H1 (cell line): Measurements from ENCODE around the gene DIP2C. TPM values are rescaled to one million over a fixed set of nuclear protein-coding genes. Genes with fewer than 3 reads are reported as not detected.

Experiments used
- CTCF ChIA-PET: fragments of 300-600 bp; sonication (Branson Sonifier 250); formaldehyde crosslinking; loops from one replicate; lab custom pipeline; 2021; ENCODE audit not compliant: partially characterized antibody; lab: Charles Lee
- POLR2A ChIA-PET: fragments of 300-600 bp; sonication (Branson Sonifier 250); formaldehyde crosslinking; loops from one replicate; lab custom pipeline; 2021; ENCODE audit warnings: inconsistent platforms; ENCODE audit not compliant: partially characterized antibody; lab: Charles Lee
- DNase-seq, 2 experiments: peaks; one replicate each; pipeline versions ENCODE4 v3.0.0 to v3.0.0-alpha.2; 2010 to 2022; ENCODE audit warnings: low spot score in 2 of 2, low read depth in 1 of 2, mixed read lengths in 1 of 2
- FAIRE-seq: peaks from 2 replicates; lab custom pipeline; 2011; peaks lifted over from hg19 to GRCh38; lab: Jason Lieb, UNC
- H2AFZ ChIP-seq: 2 replicates; pipeline ENCODE4 v1.8.1; 2012; ENCODE audit warnings: low read length, inconsistent platforms
- H2AK5ac ChIP-seq: 2 replicates; pipeline ENCODE4 v1.6.1; 2013; ENCODE audit warnings: low read depth, low read length
- H2BK120ac ChIP-seq: replicated peaks from 2 replicates; pipeline ENCODE3; 2013; ENCODE audit warnings: low read depth, low read length, inconsistent platforms
- H2BK12ac ChIP-seq: 2 replicates; pipeline ENCODE4 v1.6.1; 2013; ENCODE audit warnings: low read depth, low read length
- H2BK15ac ChIP-seq: 2 replicates; pipeline ENCODE4 v1.6.1; 2013; ENCODE audit warnings: low read length
- H2BK20ac ChIP-seq: 2 replicates; pipeline ENCODE4 v1.6.1; 2013; ENCODE audit warnings: low read length
- H2BK5ac ChIP-seq: 2 replicates; pipeline ENCODE4 v1.6.1; 2013; ENCODE audit warnings: low read depth, low read length
- H3K14ac ChIP-seq: 2 replicates; pipeline ENCODE4 v1.6.1; 2013; ENCODE audit warnings: inconsistent platforms; ENCODE audit not compliant: insufficient read length
- H3K18ac ChIP-seq: 2 replicates; pipeline ENCODE4 v1.6.1; 2013; ENCODE audit warnings: low read length; ENCODE audit errors: extremely low read depth
- H3K23ac ChIP-seq: 2 replicates; pipeline ENCODE4 v1.6.1; 2013; ENCODE audit warnings: inconsistent platforms; ENCODE audit not compliant: insufficient read length
- H3K23me2 ChIP-seq: 2 replicates; pipeline ENCODE4 v1.6.1; 2013; ENCODE audit warnings: low read depth, low read length
- H3K27ac ChIP-seq: 2 replicates; pipeline ENCODE4 v1.6.1; 2011; ENCODE audit warnings: low read depth, low read length, inconsistent platforms
- H3K27me3 ChIP-seq, 4 experiments: replicated peaks in 1 of 4; 1 replicate in 1 of 4; 2 replicates in 3 of 4; pipeline versions ENCODE4 v1.6.1 to v1.8.1; 2011 to 2013; ENCODE audit warnings: low read length in 3 of 4, mild to moderate bottlenecking in 3 of 4, inconsistent platforms in 2 of 4, mixed read lengths in 2 of 4, moderate library complexity in 1 of 4; ENCODE audit not compliant: control insufficient read depth in 3 of 4, insufficient read depth in 3 of 4; ENCODE audit errors: extremely low read depth in 1 of 4
- H3K36me3 ChIP-seq, 4 experiments: 2 replicates each; pipeline versions ENCODE4 v1.6.1 to v1.8.1; 2011 to 2013; ENCODE audit warnings: mild to moderate bottlenecking in 4 of 4, low read length in 3 of 4, moderate library complexity in 2 of 4, control low read depth in 1 of 4, inconsistent platforms in 1 of 4; ENCODE audit not compliant: insufficient read depth in 4 of 4, control insufficient read depth in 2 of 4
- H3K4ac ChIP-seq: replicated peaks from 2 replicates; pipeline ENCODE3; 2013; ENCODE audit warnings: low read length, low read depth, mixed read lengths, inconsistent platforms; ENCODE audit not compliant: insufficient read length
- H3K4me1 ChIP-seq, 4 experiments: replicated peaks in 1 of 4; 1 replicate in 1 of 4; 2 replicates in 3 of 4; pipeline versions ENCODE4 v1.6.1 to v1.8.1; 2011 to 2013; ENCODE audit warnings: low read length in 3 of 4, inconsistent platforms in 2 of 4, mixed read lengths in 1 of 4; ENCODE audit not compliant: insufficient read depth in 4 of 4, control insufficient read depth in 3 of 4
- H3K4me2 ChIP-seq, 2 experiments: 2 replicates each; pipeline versions ENCODE4 v1.6.1 to v1.8.1; 2011 to 2013; ENCODE audit warnings: low read depth in 2 of 2, low read length in 2 of 2, control low read depth in 1 of 2, inconsistent platforms in 1 of 2, mild to moderate bottlenecking in 1 of 2; ENCODE audit not compliant: insufficient read depth in 1 of 2
- H3K4me3 ChIP-seq, 4 experiments: fragments of 200-600, 300-600 bp in 1 of 4; sonication (generic), shearing (Covaris generic), sonication (Bioruptor Twin) in 1 of 4; 2 replicates each; pipeline versions ENCODE4 v1.5.1 to v1.8.1; 2011 to 2016; ENCODE audit warnings: low read length in 4 of 4, low read depth in 3 of 4, control low read depth in 2 of 4, inconsistent platforms in 2 of 4, mild to moderate bottlenecking in 2 of 4, mixed read lengths in 1 of 4, moderate library complexity in 1 of 4; ENCODE audit not compliant: insufficient read depth in 2 of 4; ENCODE audit errors: extremely low read depth in 1 of 4
- H3K56ac ChIP-seq: replicated peaks from 2 replicates; pipeline ENCODE3; 2013; ENCODE audit warnings: low read depth, mild to moderate bottlenecking, mixed read lengths, low read length, inconsistent platforms; ENCODE audit not compliant: insufficient read length
- H3K79me1 ChIP-seq: 2 replicates; pipeline ENCODE4 v1.6.1; 2013; ENCODE audit warnings: low read depth, low read length, control low read depth
- H3K79me2 ChIP-seq, 2 experiments: 2 replicates each; pipeline versions ENCODE4 v1.6.1 to v1.8.1; 2012 to 2013; ENCODE audit warnings: low read length in 2 of 2, mild to moderate bottlenecking in 2 of 2, inconsistent platforms in 1 of 2; ENCODE audit not compliant: insufficient read depth in 2 of 2, control insufficient read depth in 1 of 2
- H3K9ac ChIP-seq, 4 experiments: replicated peaks in 1 of 4; 1 replicate in 1 of 4; 2 replicates in 3 of 4; pipeline versions ENCODE4 v1.6.1 to v1.8.1; 2011 to 2013; ENCODE audit warnings: low read depth in 3 of 4, low read length in 3 of 4, control low read depth in 2 of 4, mild to moderate bottlenecking in 2 of 4, moderate library complexity in 2 of 4, inconsistent platforms in 1 of 4; ENCODE audit errors: extremely low read depth in 1 of 4
- H3K9me3 ChIP-seq, 2 experiments: 2 replicates each; pipeline versions ENCODE4 v1.6.1 to v1.8.1; 2012 to 2013; ENCODE audit warnings: mild to moderate bottlenecking in 2 of 2, moderate library complexity in 2 of 2, control low read depth in 1 of 2, inconsistent platforms in 1 of 2, low read depth in 1 of 2, low read length in 1 of 2, mixed read lengths in 1 of 2; ENCODE audit not compliant: insufficient read depth in 2 of 2
- H4K20me1 ChIP-seq, 2 experiments: replicated peaks in 1 of 2; 2 replicates each; pipeline versions ENCODE3 to v1.8.1; 2011 to 2013; ENCODE audit warnings: inconsistent platforms in 2 of 2, low read length in 2 of 2, mild to moderate bottlenecking in 1 of 2; ENCODE audit not compliant: insufficient read depth in 2 of 2, control insufficient read depth in 1 of 2
- H4K5ac ChIP-seq: 2 replicates; pipeline ENCODE4 v1.6.1; 2013; ENCODE audit warnings: low read length, low read depth, mixed read lengths, inconsistent platforms; ENCODE audit not compliant: insufficient read length
- H4K8ac ChIP-seq: 2 replicates; pipeline ENCODE4 v1.8.0; 2013; ENCODE audit warnings: mild to moderate bottlenecking, moderate library complexity, low read length, inconsistent platforms; ENCODE audit not compliant: insufficient read depth; ENCODE audit errors: extremely low read depth
- H4K91ac ChIP-seq: replicated peaks from 2 replicates; pipeline ENCODE3; 2013; ENCODE audit warnings: low read length, mixed read lengths, inconsistent platforms; ENCODE audit not compliant: insufficient read length
- CEBPB ChIP-seq: IDR thresholded peaks from 2 replicates; pipeline ENCODE4 v1.6.1; 2012; ENCODE audit warnings: low read depth, low read length
- GABPA ChIP-seq: IDR thresholded peaks from 2 replicates; pipeline ENCODE4 v1.6.1; 2011; ENCODE audit warnings: mild to moderate bottlenecking, low read length, moderate library complexity, borderline replicate concordance; ENCODE audit not compliant: insufficient read depth
- JUND ChIP-seq: IDR thresholded peaks from 2 replicates; pipeline ENCODE4 v1.6.1; 2011; ENCODE audit warnings: mild to moderate bottlenecking, improper control_type of control experiment, low read length
- WGBS, 2 experiments: shearing (Covaris generic) in 1 of 2; methylation state at CpG; one replicate each; pipeline versions ENCODE4 v1.1.6 to v1.1.7; 2013 to 2015; ENCODE audit warnings: low lambda C conversion rate in 2 of 2, mixed read lengths in 2 of 2, inconsistent platforms in 1 of 2, low coverage in 1 of 2, missing lambda C conversion rate in 1 of 2; ENCODE audit not compliant: insufficient replicate concordance in 2 of 2, insufficient coverage in 1 of 2, insufficient read length in 1 of 2; ENCODE audit errors: extremely low coverage in 1 of 2, missing lambda C conversion rate in 1 of 2; 5-methylcytosine and 5-hydroxymethylcytosine counted together
- polyA plus RNA-seq, 7 experiments: library from polyadenylated mRNA; depleted of rRNA in 3 of 7; stranded (reverse) in 5 of 7; unstranded in 2 of 7; fragments of >200 nt in 5 of 7; fragments of 200-250 nt in 2 of 7; gene quantifications; 1 replicate in 5 of 7; 2 replicates in 1 of 7; 4 replicates in 1 of 7; pipeline versions ENCODE4 v1.2.1 to v1.2.3, GENCODE V29; 2011 to 2013; ENCODE audit warnings: missing spikeins in 2 of 7, mixed read lengths in 2 of 7
- total RNA-seq: library from RNA; stranded (reverse); fragmentation: NEBNext Ultra II Directional; extraction: Animal tissue kit (Norgen Biotek cat#: 25700); gene quantifications from 2 replicates; pipeline ENCODE4 v1.2.1, GENCODE V29; 2021

Gene DIP2C
- total and polyA plus RNA-seq, 2 of the 8 experiments (the other 6 are each of a cell fraction or from before 2014, with no cell fraction given) = 3.8 to 9.3 TPM

DNA sequence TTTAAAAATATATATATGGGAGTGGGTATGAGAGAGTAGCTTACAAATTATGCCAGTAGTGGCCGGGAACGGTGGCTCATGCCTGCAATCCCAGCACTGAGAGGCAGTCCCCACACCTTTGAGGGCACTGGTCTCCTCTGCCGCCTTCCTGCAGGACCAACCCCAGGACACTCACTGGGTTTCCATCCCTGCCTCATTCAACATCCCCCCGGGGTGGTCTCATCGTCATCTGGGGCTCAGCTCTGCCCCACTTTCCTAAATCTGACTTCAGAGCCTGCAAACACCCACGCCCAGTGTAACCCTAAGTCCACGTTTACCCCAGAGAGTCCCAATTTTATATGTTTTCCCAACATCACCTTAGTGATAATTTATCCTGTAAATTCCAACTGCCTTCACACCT, 96.5 kb downstream of the DIP2C start:
- H2AFZ ChIP-seq = no peak overlapping the region
- no peak for DNase-seq
- H4K91ac ChIP-seq = no peak overlapping the region
- no peak overlapping the region for H3K14ac ChIP-seq
- no peaks in the 10 kb centered on the region; a peak in 1 of 4 replicates for H3K79me2 ChIP-seq
- H3K56ac ChIP-seq = no peak overlapping the region
- H3K4me3 ChIP-seq = no peak overlapping the region
- H3K4ac ChIP-seq = no peak overlapping the region
- no peak overlapping the region for H4K8ac ChIP-seq
- H2BK15ac ChIP-seq = no peak overlapping the region
- H3K27ac ChIP-seq = no peak overlapping the region
- no peak overlapping the region for H2BK120ac ChIP-seq
- H3K79me1 ChIP-seq = peaks cover 10% of the 10 kb centered on the region
- ChIA-PET POLR2A (no interaction called here), CTCF (interaction anchor here (0.8 to 1.4 kb wide), 2 partner anchors 17 to 179 kb away, joined by 3 to 4 read pairs; no protein-coding TSS in a partner anchor)
- H3K18ac ChIP-seq = no peak overlapping the region
- H4K5ac ChIP-seq = no peak overlapping the region
- TF ChIP-seq CEBPB = no peak
- TF ChIP-seq JUND = no peak
- no peak for TF ChIP-seq GABPA
- no peak overlapping the region for H2BK12ac ChIP-seq
- H3K23ac ChIP-seq = no peak overlapping the region
- H3K9me3 ChIP-seq = no peaks in the 10 kb centered on the region
- H3K36me3 ChIP-seq = no peaks in the 10 kb centered on the region
- H4K20me1 ChIP-seq = peaks cover 0 to 3% of the 10 kb centered on the region in 2 experiments
- H3K4me2 ChIP-seq = no peak overlapping the region
- H3K9ac ChIP-seq = no peak overlapping the region
- no peak overlapping the region for H2BK20ac ChIP-seq
- peaks cover 0 to under 1% (median 0%) of the 10 kb centered on the region in 4 experiments; a peak in 1 of 7 replicates for H3K4me1 ChIP-seq
- WGBS, 2 experiments = 90% methylated on average over 7 of the region's 7 CpGs; no CpG with 5 or more reads in 1 of the 2 experiments
- no peak for FAIRE-seq
- no peak overlapping the region for H2AK5ac ChIP-seq
- no peaks in the 10 kb centered on the region; a peak in 1 of 7 replicates for H3K27me3 ChIP-seq
- no peaks in the 10 kb centered on the region for H3K23me2 ChIP-seq
- H2BK5ac ChIP-seq = no peak overlapping the region
